Prostate gland (tissue), 2 donors: ENCODE data around the gene LRRC53.

Source experiments
- POLR2A ChIP-seq: fragments of 450-650 bp; IDR thresholded peaks from one replicate; pipeline ENCODE4 v1.6.1; 2016; ENCODE audit warnings: antibody characterized with exemption, mild to moderate bottlenecking
- POLR2AphosphoS5 ChIP-seq: sonication (generic); formaldehyde crosslinking; IDR thresholded peaks from one replicate; pipeline ENCODE4 v1.6.1; 2017; ENCODE audit warnings: antibody characterized with exemption
- TF ChIP-seq, protein P1 (sequence below), 4 experiments: fragments of 200-600 bp in 2 of 4; fragments of 450-650 bp in 2 of 4; sonication (generic) in 2 of 4; IDR thresholded peaks; 1 replicate in 3 of 4; 2 replicates in 1 of 4; pipeline ENCODE4 v1.5.1; 2016 to 2019; ENCODE audit warnings: antibody characterized with exemption in 4 of 4, mild to moderate bottlenecking in 2 of 4, moderate library complexity in 2 of 4

DNA sequence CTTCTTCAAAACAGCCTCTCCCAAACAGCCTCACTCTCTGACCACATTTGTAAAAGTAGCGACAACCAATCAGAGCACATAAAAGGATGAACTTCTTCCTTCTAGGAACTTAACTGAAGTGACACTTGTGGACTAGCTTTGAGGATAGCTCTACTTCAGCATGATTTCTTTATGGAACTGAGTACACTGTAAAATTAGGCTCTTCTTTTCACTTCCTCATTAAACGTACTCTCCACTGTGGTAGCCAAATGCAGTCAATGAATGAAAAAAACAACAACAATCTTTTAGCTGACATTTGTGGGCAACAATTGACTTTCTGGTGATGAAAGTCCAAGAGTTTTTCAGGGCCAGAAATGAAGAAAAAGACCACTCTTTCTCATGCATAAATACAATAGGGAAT is 9.6 kb downstream of the LRRC53 start:
- no peak for TF ChIP-seq POLR2A
- TF ChIP-seq, protein P1, sequence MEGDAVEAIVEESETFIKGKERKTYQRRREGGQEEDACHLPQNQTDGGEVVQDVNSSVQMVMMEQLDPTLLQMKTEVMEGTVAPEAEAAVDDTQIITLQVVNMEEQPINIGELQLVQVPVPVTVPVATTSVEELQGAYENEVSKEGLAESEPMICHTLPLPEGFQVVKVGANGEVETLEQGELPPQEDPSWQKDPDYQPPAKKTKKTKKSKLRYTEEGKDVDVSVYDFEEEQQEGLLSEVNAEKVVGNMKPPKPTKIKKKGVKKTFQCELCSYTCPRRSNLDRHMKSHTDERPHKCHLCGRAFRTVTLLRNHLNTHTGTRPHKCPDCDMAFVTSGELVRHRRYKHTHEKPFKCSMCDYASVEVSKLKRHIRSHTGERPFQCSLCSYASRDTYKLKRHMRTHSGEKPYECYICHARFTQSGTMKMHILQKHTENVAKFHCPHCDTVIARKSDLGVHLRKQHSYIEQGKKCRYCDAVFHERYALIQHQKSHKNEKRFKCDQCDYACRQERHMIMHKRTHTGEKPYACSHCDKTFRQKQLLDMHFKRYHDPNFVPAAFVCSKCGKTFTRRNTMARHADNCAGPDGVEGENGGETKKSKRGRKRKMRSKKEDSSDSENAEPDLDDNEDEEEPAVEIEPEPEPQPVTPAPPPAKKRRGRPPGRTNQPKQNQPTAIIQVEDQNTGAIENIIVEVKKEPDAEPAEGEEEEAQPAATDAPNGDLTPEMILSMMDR (IDR thresholded peaks at IDR 0.05) = no peak
- no peak for TF ChIP-seq POLR2AphosphoS5
